ENCODE results near the gene HMGN1.

The HMGN1 gene

DNA sequence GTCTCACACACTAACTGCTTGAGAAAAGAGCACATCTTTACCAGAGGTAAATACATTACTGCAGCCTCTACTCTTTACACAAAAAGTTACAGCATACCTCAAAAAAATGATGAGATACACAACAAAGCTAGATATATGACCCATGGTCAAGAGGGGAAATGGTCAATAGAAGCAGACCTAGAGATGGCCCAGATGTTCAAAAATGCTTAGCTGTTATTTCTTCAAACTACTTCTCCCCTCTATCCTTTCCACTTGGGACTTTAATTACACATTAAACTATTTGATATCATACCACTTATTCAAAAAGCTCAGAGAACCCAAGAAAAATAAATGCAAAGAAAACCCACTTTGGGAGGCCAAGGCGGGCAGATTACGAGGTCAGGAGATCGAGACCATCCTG, 48.3 kb downstream of the HMGN1 start:
- DNase-seq (ENCODE audit: low read depth in 2 of 2), result no peak

DNA sequence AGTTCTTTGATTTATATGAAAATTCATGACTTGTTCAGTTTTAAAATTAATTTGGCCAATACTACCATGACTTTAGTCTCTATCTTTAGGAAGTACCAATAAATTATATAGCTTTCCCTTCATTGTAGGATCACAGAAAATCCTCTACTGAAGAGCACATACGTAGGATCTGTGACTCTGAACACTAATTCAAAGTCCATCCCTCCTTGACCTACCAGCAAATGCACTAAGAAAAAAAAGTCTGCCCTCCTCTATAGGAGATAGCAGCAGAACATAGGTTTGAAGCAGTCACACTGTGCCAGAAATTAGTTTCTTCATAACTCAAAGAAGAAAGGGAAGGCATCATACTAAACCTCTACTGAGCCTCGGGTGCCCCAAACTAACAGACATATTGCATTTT, 52.0 kb downstream of the HMGN1 start:
- no peak for DNase-seq (ENCODE audit: low read depth in 2 of 2)

All from stimulated activated CD8-positive, alpha-beta memory T cell treated with anti-CD3 and anti-CD28 coated beads, Interleukin-7, amount 100 ng/mL, for 4 hours (primary cell).